HG02884 (cell line): ENCODE data around the gene LTB.

Experiments
- ATAC-seq: cut with Tn5 transposase; IDR thresholded peaks from one replicate; pipeline ENCODE4 v1.9.1; 2021; ENCODE audit warnings: mild to moderate bottlenecking, moderate library complexity; ENCODE audit not compliant: unreplicated experiment

LTB gene

GRCh38 chr6:31531771-31532643 lies 50.2 kb downstream of the LTB start:
- ATAC-seq: no peak

DNA sequence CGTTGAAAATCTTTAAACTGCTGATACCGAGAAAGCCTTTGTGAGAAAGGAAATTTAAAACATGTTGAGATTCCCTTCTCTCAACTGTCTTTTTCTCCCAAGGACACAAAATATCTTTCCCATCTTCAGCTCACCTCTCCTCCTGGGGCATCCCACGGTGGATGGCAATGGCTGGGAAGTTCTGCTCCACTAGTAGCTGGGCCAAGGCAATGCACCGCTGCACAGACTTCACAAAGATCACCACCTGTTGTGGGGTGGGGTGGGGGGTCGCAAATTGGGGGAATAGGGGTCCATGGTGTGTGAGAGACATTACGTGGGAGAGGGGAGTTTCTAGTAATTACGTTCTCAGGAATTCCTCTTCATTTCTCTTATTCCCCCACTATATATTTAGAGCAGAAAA lies 51.1 kb downstream of the LTB start:
- ATAC-seq: no peak

DNA sequence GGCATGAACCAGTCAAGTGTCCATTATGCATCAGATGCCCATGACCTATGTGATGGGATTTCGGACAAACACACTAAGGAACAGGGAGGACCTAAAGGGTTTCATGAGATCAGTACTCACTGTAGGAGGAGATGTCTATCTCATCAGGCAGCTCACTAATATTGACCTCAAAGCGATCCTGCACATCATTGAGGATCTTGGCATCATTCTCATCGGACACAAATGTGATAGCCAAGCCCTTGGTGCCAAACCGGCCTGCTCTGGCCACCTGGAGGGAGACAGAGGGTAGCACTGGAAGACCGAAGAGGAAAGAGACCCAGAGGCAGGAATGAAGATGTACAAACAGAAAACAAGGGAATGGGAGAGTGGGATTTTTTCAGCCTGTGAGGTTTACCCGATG lies 51.6 kb downstream of the LTB start:
- ATAC-seq: no peak
